PC-9 (cell line): ENCODE data around the gene FCER2.

Source experiments
- EZH2 ChIP-seq: fragments of 200-600 bp; sonication (generic); IDR thresholded peaks from 2 replicates; pipeline ENCODE4 v1.8.0; 2017; ENCODE audit warnings: antibody characterized with exemption, low read depth
- TF ChIP-seq, protein P1 (sequence below): fragments of 200-600 bp; sonication (generic); conservative IDR thresholded peaks from 2 replicates; pipeline ENCODE4 v1.6.1; 2017; ENCODE audit warnings: mixed run types, antibody characterized with exemption, mild to moderate bottlenecking, moderate library complexity

DNA sequence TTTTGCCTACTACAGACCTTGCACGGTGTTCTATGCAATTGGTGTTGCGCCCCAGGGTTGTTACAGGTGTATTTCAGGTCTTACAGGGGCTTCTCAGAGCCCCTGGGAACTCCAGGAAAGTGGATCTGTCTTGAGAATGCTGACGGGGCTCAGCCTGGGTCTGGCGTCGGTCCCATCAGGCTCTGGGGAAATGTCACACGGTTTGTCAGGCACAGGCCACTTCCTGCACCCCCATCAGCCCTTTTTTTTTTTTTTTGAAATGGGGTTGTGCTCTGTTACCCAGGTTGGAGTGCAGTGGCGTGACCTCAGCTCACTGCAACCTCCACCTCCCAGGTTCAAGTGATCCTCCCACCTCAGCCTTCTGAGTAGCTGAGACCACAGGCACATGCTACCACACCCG is 16.7 kb upstream of the FCER2 start:
- TF ChIP-seq, protein P1, sequence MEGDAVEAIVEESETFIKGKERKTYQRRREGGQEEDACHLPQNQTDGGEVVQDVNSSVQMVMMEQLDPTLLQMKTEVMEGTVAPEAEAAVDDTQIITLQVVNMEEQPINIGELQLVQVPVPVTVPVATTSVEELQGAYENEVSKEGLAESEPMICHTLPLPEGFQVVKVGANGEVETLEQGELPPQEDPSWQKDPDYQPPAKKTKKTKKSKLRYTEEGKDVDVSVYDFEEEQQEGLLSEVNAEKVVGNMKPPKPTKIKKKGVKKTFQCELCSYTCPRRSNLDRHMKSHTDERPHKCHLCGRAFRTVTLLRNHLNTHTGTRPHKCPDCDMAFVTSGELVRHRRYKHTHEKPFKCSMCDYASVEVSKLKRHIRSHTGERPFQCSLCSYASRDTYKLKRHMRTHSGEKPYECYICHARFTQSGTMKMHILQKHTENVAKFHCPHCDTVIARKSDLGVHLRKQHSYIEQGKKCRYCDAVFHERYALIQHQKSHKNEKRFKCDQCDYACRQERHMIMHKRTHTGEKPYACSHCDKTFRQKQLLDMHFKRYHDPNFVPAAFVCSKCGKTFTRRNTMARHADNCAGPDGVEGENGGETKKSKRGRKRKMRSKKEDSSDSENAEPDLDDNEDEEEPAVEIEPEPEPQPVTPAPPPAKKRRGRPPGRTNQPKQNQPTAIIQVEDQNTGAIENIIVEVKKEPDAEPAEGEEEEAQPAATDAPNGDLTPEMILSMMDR: no peak
- TF ChIP-seq EZH2: no peak
